ENCODE measurements around the gene EHBP1L1. TPM values are rescaled to one million over a fixed set of nuclear protein-coding genes. Genes with fewer than 3 reads are reported as not detected.

Gene EHBP1L1
- total and polyA plus RNA-seq, 2 of the 8 experiments (the other 6 are each of a cell fraction or from before 2014, with no cell fraction given): 4.3 to 6.6 TPM

DNA sequence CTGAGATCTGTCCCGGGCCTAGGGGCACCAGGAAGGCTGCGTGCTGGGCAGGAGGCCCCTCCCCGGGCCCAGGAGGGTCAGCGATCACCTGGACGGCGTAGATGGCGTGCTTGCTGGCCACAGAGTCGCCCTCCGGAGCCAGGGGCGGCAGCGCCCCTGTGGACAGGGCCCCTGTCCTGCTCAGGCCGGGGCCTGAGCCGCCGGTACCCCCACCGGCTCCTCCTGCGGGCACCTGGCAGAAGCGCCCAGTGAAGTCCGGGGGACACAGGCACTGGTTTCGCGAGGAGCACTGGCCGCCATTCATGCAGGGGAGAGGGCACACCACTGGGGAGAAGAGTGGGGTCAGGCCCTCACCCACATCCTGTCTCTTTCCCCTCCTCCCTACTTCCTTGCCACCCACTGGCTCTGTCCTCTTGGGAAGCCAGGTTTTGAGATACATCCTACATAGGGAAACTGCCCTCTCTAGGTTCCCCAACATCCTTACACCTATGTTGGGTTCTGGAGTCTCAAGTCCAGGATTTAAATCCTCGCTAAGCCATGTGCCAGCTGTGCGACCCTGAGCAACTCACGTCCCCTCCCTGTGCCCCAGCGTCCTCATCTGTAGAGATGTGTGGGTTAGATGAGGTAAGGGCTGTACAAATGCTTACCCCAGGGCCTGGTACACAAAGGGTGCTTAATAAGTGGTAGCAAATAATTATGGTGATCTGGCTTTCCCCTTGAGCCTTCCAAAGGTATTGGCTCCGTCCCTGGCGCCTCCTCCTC, 21.6 kb upstream of the EHBP1L1 start:
- no peaks in the 10 kb centered on the region for H3K36me3 ChIP-seq (ENCODE audit: control insufficient read depth in 2 of 4, insufficient read depth in 4 of 4, low read length in 3 of 4)
- H2BK15ac ChIP-seq (ENCODE audit: low read length): peak overlapping the region; percentile 90; the same call in 1 of the 2 replicates
- H3K9ac ChIP-seq (replicated peaks in 1 of 4; ENCODE audit: extremely low read depth in 1 of 4, low read depth in 3 of 4, low read length in 3 of 4): no peak overlapping the region; a peak in 1 of 7 replicates
- TF ChIP-seq RXRA (IDR thresholded peaks at IDR 0.05; ENCODE audit: insufficient read depth, low read depth, low read length) (no peak), BCL11A (IDR thresholded peaks at IDR 0.05; ENCODE audit: low read depth in 2 of 2, low read length in 2 of 2) (no peak), SAP30 (IDR thresholded peaks at IDR 0.05; ENCODE audit: insufficient read depth, insufficient replicate concordance, low read length) (no peak), SIX5 (IDR thresholded peaks at IDR 0.05; ENCODE audit: low read depth, low read length) (no peak), CHD1 (IDR thresholded peaks at IDR 0.05; ENCODE audit: low read depth, low read length) (no peak), EP300 (IDR thresholded peaks at IDR 0.05; ENCODE audit: borderline replicate concordance in 1 of 2, low read depth in 2 of 2, low read length in 2 of 2) (no peak), PHF8 (conservative IDR thresholded peaks at IDR 0.05; ENCODE audit: low read depth, low read length) (no peak), GTF2F1 (IDR thresholded peaks at IDR 0.05; ENCODE audit: borderline replicate concordance, low read depth, low read length) (no peak), HDAC6 (IDR thresholded peaks at IDR 0.05; ENCODE audit: low read depth, low read length) (no peak), POLR2AphosphoS5 (IDR thresholded peaks at IDR 0.05; ENCODE audit: low read depth, low read length) (no peak), SP2 (IDR thresholded peaks at IDR 0.05; ENCODE audit: low read length) (no peak)

More for the DNA sequence above, 21.6 kb upstream of the EHBP1L1 start:
- peaks cover 0 to 2% of the 10 kb centered on the region in 2 experiments for H4K20me1 ChIP-seq (replicated peaks in 1 of 2; ENCODE audit: control insufficient read depth in 1 of 2, insufficient read depth in 2 of 2, low read length in 2 of 2)
- no peaks in the 10 kb centered on the region for H3K9me3 ChIP-seq (ENCODE audit: insufficient read depth in 2 of 2, low read depth in 1 of 2, low read length in 1 of 2)
- ChIA-PET CTCF (ENCODE audit: partially characterized antibody) (interaction anchor here (1.1 to 6.9 kb wide), 9 partner anchors 9 to 60 kb away, joined by 3 to 78 read pairs (median 4); partner anchors contain the start of genes EHBP1L1, FAM89B, MAP3K11 and ZNRD2), POLR2A (ENCODE audit: partially characterized antibody) (interaction anchor here (1.0 to 1.8 kb wide), 4 partner anchors 17 to 23 kb away, joined by 3 to 10 read pairs (median 3); partner anchors contain the start of gene FAM89B)
- peak overlapping the region; percentile 27 to 59 (median 42); a peak in 7 of 8 replicates for H3K4me3 ChIP-seq (ENCODE audit: extremely low read depth in 1 of 4, insufficient read depth in 2 of 4, low read depth in 3 of 4, low read length in 4 of 4)
- H3K4me2 ChIP-seq (ENCODE audit: insufficient read depth in 1 of 2, low read depth in 2 of 2, low read length in 2 of 2): peak overlapping the region; percentile 57 to 72
- peaks cover 0 to 47% (median 35%) of the 10 kb centered on the region in 4 experiments; a peak in 6 of 7 replicates for H3K4me1 ChIP-seq (replicated peaks in 1 of 4; ENCODE audit: control insufficient read depth in 3 of 4, insufficient read depth in 4 of 4, low read length in 3 of 4)
- H2AFZ ChIP-seq (ENCODE audit: low read length): no peak overlapping the region
- H3K14ac ChIP-seq (ENCODE audit: insufficient read length): no peak overlapping the region
- no peaks in the 10 kb centered on the region for H3K79me2 ChIP-seq (ENCODE audit: control insufficient read depth in 1 of 2, insufficient read depth in 2 of 2, low read length in 2 of 2)
- peak overlapping the region; percentile 75; the same call in 1 of the 2 replicates for H2BK12ac ChIP-seq (ENCODE audit: low read depth, low read length)
- H2BK5ac ChIP-seq (ENCODE audit: low read depth, low read length): 0 out of 2 replicates have a peak overlapping the region, but pooled peaks have one; percentile 35
- H3K23me2 ChIP-seq (ENCODE audit: low read depth, low read length): peaks cover 10% of the 10 kb centered on the region; the same call in 1 of the 2 replicates
- H3K23ac ChIP-seq (ENCODE audit: insufficient read length): no peak overlapping the region
- no peak overlapping the region for H2BK120ac ChIP-seq (replicated peaks; ENCODE audit: low read depth, low read length)
- peak overlapping the region; percentile 45 for H4K8ac ChIP-seq (ENCODE audit: extremely low read depth, insufficient read depth, low read length)
- peak overlapping the region; percentile 23 for H4K91ac ChIP-seq (replicated peaks; ENCODE audit: insufficient read length, low read length)
- WGBS, 2 experiments (ENCODE audit: extremely low coverage in 1 of 2, insufficient coverage in 1 of 2, insufficient read length in 1 of 2, insufficient replicate concordance in 2 of 2, low coverage in 1 of 2, low lambda C conversion rate in 2 of 2, missing lambda C conversion rate in 1 of 2): 66% methylated on average over 23 of the region's 27 CpGs; no CpG with 5 or more reads in 1 of the 2 experiments
- H3K4ac ChIP-seq (replicated peaks; ENCODE audit: insufficient read length, low read depth, low read length): no peak overlapping the region
- no peak overlapping the region for H2BK20ac ChIP-seq (ENCODE audit: low read length)
- no peaks in the 10 kb centered on the region for H3K79me1 ChIP-seq (ENCODE audit: low read depth, low read length)
- no peak overlapping the region for H3K18ac ChIP-seq (ENCODE audit: extremely low read depth, low read length)
- H3K27ac ChIP-seq (ENCODE audit: low read depth, low read length): no peak overlapping the region
- no peak for FAIRE-seq
- peak overlapping the region; percentile 40 for H3K56ac ChIP-seq (replicated peaks; ENCODE audit: insufficient read length, low read depth, low read length)
- H4K5ac ChIP-seq (ENCODE audit: insufficient read length, low read depth, low read length): no peak overlapping the region
- peaks cover 0 to 25% (median 16%) of the 10 kb centered on the region in 4 experiments; a peak in 5 of 7 replicates for H3K27me3 ChIP-seq (replicated peaks in 1 of 4; ENCODE audit: control insufficient read depth in 3 of 4, extremely low read depth in 1 of 4, insufficient read depth in 3 of 4, low read length in 3 of 4)
- H2AK5ac ChIP-seq (ENCODE audit: low read depth, low read length): 0 out of 2 replicates have a peak overlapping the region, but pooled peaks have one; percentile 60
- DNase-seq (ENCODE audit: low read depth in 1 of 2, low spot score in 2 of 2): no peak
